Muscle of leg (tissue), 11 donors: ENCODE data around the gene WAC. TPM values are rescaled to one million over a fixed set of nuclear protein-coding genes. Genes with fewer than 3 reads are reported as not detected.
"Not testable (repeated sequence)": the region's sequence is repeated elsewhere in the genome, so short reads cannot be mapped to it uniquely, and the experiment has no call there.

Experiments used
- DNase-seq: peaks from one replicate; pipeline ENCODE4 v3.0.0; 2013
- H3K27ac ChIP-seq: one replicate; pipeline ENCODE4 v1.5.1; 2013; ENCODE audit warnings: mild to moderate bottlenecking, low read length, control low read depth
- H3K27me3 ChIP-seq: one replicate; pipeline ENCODE4 v1.6.1; 2013; ENCODE audit warnings: low read length; ENCODE audit not compliant: control insufficient read depth, insufficient read depth
- H3K36me3 ChIP-seq: one replicate; pipeline ENCODE4 v1.6.1; 2013; ENCODE audit warnings: low read length; ENCODE audit not compliant: control insufficient read depth, insufficient read depth
- H3K4me1 ChIP-seq: one replicate; pipeline ENCODE4 v1.6.1; 2013; ENCODE audit warnings: low read length; ENCODE audit not compliant: control insufficient read depth, insufficient read depth
- H3K4me3 ChIP-seq: one replicate; pipeline ENCODE4 v1.5.1; 2013; ENCODE audit warnings: low read length, control low read depth
- H3K9me3 ChIP-seq: replicated peaks from 2 replicates; pipeline ENCODE4 v1.6.1; 2013; ENCODE audit warnings: low read depth, low read length; ENCODE audit not compliant: control insufficient read depth
- whole genome bisulfite sequencing: methylation state at CpG from one replicate; pipeline ENCODE4 v1.1.5; 2013; ENCODE audit warnings: missing lambda C conversion rate; ENCODE audit not compliant: insufficient coverage; 5-methylcytosine and 5-hydroxymethylcytosine counted together
- polyA plus RNA-seq, 8 donors: library from polyadenylated mRNA; unstranded; fragments of 120-200 nt; gene quantifications; one replicate each; pipeline versions ENCODE4 v1.2.1 to v1.2.3, GENCODE V29; 2013; ENCODE audit warnings: inconsistent platforms in 1 of 8, low replicate concordance in 1 of 8; ENCODE audit not compliant: insufficient read length in 8 of 8, insufficient read depth in 1 of 8
- total RNA-seq: library from RNA; stranded (reverse); fragments of 120-200 nt; gene quantifications from one replicate; pipeline ENCODE4 v1.2.4, GENCODE V29; 2013

Gene WAC
- total and polyA plus RNA-seq, 9 donors: 50.5 to 92.6 (median 80.2) TPM

- H3K4me1 ChIP-seq: no peaks in the 10 kb centered on the region
- WGBS: 66% methylated on average over 2 of the region's 3 CpGs
- H3K36me3 ChIP-seq: peaks cover 11% of the 10 kb centered on the region
Observed at GRCh38 chr10:28595613-28596012, 62.7 kb downstream of the WAC start.

DNA sequence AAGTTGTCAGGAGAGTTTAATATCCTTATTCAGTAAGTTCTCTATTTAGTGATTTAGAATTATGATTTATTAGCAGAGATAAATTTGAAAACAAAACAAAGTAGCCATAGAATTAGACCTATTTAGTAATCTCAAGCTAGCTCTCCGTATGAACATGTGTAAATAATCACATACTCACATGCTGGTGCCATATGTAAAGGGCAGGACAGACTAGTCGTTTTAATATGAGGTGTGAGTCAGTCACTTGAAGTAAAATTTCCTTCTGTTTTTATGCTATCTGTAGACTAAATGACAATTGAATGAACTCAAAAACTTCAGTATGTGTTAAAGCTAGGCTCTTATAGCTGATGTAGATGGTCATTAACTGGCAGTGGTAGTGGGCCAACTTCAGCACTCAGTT, 67.1 kb downstream of the WAC start:
- no peak overlapping the region for H3K27ac ChIP-seq
- no peaks in the 10 kb centered on the region for H3K4me1 ChIP-seq
- H3K27me3 ChIP-seq: no peaks in the 10 kb centered on the region
- no peak overlapping the region for H3K4me3 ChIP-seq
- no peak for DNase-seq
- peaks cover 6% of the 10 kb centered on the region for H3K36me3 ChIP-seq
- no peaks in the 10 kb centered on the region for H3K9me3 ChIP-seq
- WGBS: no CpG with 5 or more reads among the region's 2 CpGs

More at GRCh38 chr10:28595613-28596012, 62.7 kb downstream of the WAC start:
- Histone ChIP-seq H3K4me3 (no peak overlapping the region), H3K27ac (no peak overlapping the region), H3K27me3 (no peaks in the 10 kb centered on the region), H3K9me3 (no peaks in the 10 kb centered on the region)
- DNase-seq: peak; percentile 16

GRCh38 chr10:28601012-28601411, 68.1 kb downstream of the WAC start:
- peaks cover 3% of the 10 kb centered on the region for H3K36me3 ChIP-seq
- DNase-seq: no peak
- no peaks in the 10 kb centered on the region for H3K9me3 ChIP-seq
- no peaks in the 10 kb centered on the region for H3K27me3 ChIP-seq
- H3K4me3 ChIP-seq: no peak overlapping the region
- H3K27ac ChIP-seq: no peak overlapping the region
- WGBS: no CpG with 5 or more reads among the region's 4 CpGs
- no peaks in the 10 kb centered on the region for H3K4me1 ChIP-seq

DNA sequence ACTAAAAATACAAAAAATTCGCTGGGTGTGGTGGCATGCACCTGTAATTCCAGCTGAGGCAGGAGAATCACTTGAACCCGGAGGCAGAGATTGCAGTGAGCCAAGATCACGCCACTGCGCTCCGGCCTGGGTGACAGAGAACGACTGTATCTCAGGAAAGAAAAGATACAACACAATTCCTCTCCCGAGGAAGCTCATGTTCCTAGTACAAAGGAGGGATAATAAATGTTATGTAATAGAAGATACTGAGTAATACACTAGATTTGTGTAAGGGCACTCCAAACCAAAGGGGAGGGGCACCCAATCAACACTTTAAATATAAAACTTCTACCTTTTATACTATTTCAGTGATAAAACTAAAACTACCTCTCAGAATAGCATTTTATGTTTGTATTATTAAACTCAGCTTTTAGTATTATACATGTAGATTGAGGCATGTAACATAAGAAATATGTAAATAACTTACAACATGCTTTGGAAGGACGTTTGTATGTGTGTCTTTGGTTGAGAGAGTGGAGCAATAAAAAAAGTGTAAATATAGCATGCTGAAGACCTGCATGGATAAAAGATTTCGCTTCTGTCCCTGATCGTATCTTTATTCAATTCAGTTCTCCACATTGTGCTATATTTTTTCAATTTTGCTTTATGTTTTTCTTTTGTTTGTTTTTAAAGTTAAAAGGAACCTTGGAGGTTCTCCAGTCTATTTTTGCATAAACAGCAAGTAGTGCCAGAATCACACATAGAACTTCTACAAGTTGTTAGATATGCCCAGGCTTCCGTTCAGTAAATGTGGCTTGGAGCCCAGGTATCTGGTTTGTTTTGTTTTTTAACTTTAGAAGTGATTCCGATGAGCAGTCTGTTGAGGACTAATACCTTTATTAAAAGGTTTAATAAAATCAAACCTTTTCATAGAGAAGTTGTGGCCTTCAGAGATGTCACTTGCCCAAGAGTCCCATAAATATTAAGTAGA, 71.9 kb downstream of the WAC start:
- Histone ChIP-seq H3K9me3 (no peaks in the 10 kb centered on the region), H3K4me3 (no peak overlapping the region), H3K4me1 (no peaks in the 10 kb centered on the region), H3K27me3 (no peaks in the 10 kb centered on the region), H3K36me3 (peaks cover 9% of the 10 kb centered on the region), H3K27ac (no peak overlapping the region)
- 100% methylated on average over 1 of the region's 12 CpGs for WGBS
- DNase-seq: no peak

DNA sequence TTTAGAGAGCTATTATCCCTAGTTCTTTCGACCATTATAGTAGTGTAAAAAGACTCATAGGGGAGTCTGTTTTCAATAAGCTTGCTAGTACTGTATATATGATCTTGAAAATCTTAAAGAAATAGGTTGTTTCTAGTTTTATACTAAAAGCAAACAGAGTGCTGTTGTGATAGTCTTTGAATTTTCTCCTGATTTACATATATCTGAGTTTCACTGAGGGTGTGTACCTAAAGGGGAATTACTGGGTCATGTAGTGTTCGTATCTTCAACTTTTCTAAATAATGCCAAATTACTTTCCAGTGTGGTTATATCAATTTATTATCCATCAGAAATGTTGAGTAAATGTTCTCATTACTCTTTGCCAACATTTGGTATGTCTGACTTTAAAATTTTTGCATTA, 73.7 kb downstream of the WAC start:
- no peaks in the 10 kb centered on the region for H3K27me3 ChIP-seq
- no peak overlapping the region for H3K27ac ChIP-seq
- no peaks in the 10 kb centered on the region for H3K9me3 ChIP-seq
- no peak overlapping the region for H3K4me3 ChIP-seq
- no peak for DNase-seq
- H3K36me3 ChIP-seq: peaks cover 14% of the 10 kb centered on the region
- no peaks in the 10 kb centered on the region for H3K4me1 ChIP-seq
- no CpG with 5 or more reads among the region's 2 CpGs for WGBS

GRCh38 chr10:28609636-28610035, 76.7 kb downstream of the WAC start:
- WGBS: no CpG with 5 or more reads among the region's 3 CpGs

DNA sequence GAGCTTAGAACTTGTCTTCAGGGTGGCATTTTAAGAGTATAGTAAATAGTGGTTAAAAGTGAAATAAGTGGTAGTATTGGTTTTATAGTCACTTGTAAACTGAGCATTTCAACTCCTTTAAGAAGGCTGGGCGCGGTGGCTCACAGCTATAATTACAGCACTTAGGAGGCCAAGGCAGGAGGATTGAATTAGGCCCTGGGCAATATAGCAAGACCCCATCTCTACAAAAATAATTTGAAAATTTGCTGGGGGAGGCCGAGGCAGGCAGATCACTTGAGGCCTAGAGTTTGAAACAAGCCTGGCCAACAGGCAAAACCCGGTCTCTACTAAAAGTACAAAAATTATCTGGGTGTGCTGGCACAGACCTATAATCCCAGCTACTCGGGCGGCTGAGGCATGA, 80.0 kb downstream of the WAC start:
- 94% methylated on average over 3 of the region's 6 CpGs for WGBS

More at GRCh38 chr10:28609636-28610035, 76.7 kb downstream of the WAC start:
- not testable (repeated sequence) for H3K4me3 ChIP-seq, DNase-seq, H3K9me3 ChIP-seq, H3K27me3 ChIP-seq, H3K4me1 ChIP-seq, H3K27ac ChIP-seq
- H3K36me3 ChIP-seq: peaks cover 31% of the 10 kb centered on the region

GRCh38 chr10:28616514-28616913, 83.6 kb downstream of the WAC start:
- DNase-seq: no peak
- H3K4me1 ChIP-seq: no peaks in the 10 kb centered on the region
- no peaks in the 10 kb centered on the region for H3K9me3 ChIP-seq
- WGBS: 90% methylated on average over 2 of the region's 2 CpGs
- peaks cover 32% of the 10 kb centered on the region for H3K36me3 ChIP-seq
- H3K27me3 ChIP-seq: no peaks in the 10 kb centered on the region
- H3K27ac ChIP-seq: no peak overlapping the region
- no peak overlapping the region for H3K4me3 ChIP-seq

More for the DNA sequence above, 80.0 kb downstream of the WAC start:
- Histone ChIP-seq H3K4me1 (no peaks in the 10 kb centered on the region), H3K36me3 (peaks cover 40% of the 10 kb centered on the region), H3K27ac (no peak overlapping the region), H3K4me3 (no peak overlapping the region), H3K27me3 (no peaks in the 10 kb centered on the region), H3K9me3 (no peaks in the 10 kb centered on the region)
- DNase-seq: no peak

DNA sequence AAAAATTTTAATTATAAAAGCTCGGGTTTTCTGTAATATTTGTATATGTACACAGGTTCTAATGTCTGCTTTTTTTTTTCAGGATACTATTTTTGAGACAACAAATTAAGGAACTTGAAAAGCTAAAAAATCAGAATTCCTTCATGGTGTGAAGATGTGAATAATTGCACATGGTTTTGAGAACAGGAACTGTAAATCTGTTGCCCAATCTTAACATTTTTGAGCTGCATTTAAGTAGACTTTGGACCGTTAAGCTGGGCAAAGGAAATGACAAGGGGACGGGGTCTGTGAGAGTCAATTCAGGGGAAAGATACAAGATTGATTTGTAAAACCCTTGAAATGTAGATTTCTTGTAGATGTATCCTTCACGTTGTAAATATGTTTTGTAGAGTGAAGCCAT, 86.5 kb downstream of the WAC start:
- Histone ChIP-seq H3K9me3 (no peaks in the 10 kb centered on the region), H3K4me3 (no peak overlapping the region), H3K36me3 (peaks cover 13% of the 10 kb centered on the region), H3K27ac (no peak overlapping the region), H3K27me3 (no peaks in the 10 kb centered on the region), H3K4me1 (no peaks in the 10 kb centered on the region)
- DNase-seq: no peak
- WGBS: 79% methylated on average over 2 of the region's 4 CpGs

GRCh38 chr10:28620251-28620650, 87.3 kb downstream of the WAC start:
- Histone ChIP-seq H3K27me3 (no peaks in the 10 kb centered on the region), H3K4me3 (no peak overlapping the region), H3K4me1 (no peaks in the 10 kb centered on the region), H3K27ac (no peak overlapping the region), H3K36me3 (peaks cover 12% of the 10 kb centered on the region), H3K9me3 (no peaks in the 10 kb centered on the region)
- no CpG with 5 or more reads among the region's 2 CpGs for WGBS
- DNase-seq: no peak
